Esophagus muscularis mucosa (tissue), 4 donors: ENCODE results near the gene MACROH2A1. TPM values are rescaled to one million over a fixed set of nuclear protein-coding genes. Genes with fewer than 3 reads are reported as not detected.

Experiments
- DNase-seq: peaks from one replicate; pipeline ENCODE4 v3.0.0-alpha.2; 2017; ENCODE audit errors: extremely low spot score
- H3K27ac ChIP-seq, 4 donors: fragments of 200-600 bp; sonication (generic); replicated peaks in 1 of 4; 1 replicate in 3 of 4; 2 replicates in 1 of 4; pipeline ENCODE4 v1.5.1; 2016 to 2019; ENCODE audit warnings: mild to moderate bottlenecking in 1 of 4
- H3K27me3 ChIP-seq, 4 donors: fragments of 200-600 bp; sonication (generic); one replicate each; pipeline versions ENCODE4 v1.5.1 to v1.6.0; 2016 to 2019
- H3K36me3 ChIP-seq, 4 donors: fragments of 200-600 bp; sonication (generic); one replicate each; pipeline ENCODE4 v1.5.1; 2016 to 2019
- H3K4me1 ChIP-seq, 4 donors: fragments of 200-600 bp; sonication (generic); one replicate each; pipeline ENCODE4 v1.5.1; 2016 to 2019
- H3K4me3 ChIP-seq, 4 donors: fragments of 200-600 bp; sonication (generic); 1 replicate in 2 of 4; 2 replicates in 2 of 4; pipeline ENCODE4 v1.5.1; 2016 to 2019; ENCODE audit warnings: mild to moderate bottlenecking in 4 of 4, moderate library complexity in 1 of 4
- H3K9me3 ChIP-seq, 4 donors: fragments of 200-600 bp; sonication (generic); 1 replicate in 3 of 4; 2 replicates in 1 of 4; pipeline ENCODE4 v1.5.1; 2016 to 2019
- CTCF ChIP-seq, 3 experiments: fragments of 200-600 bp in 2 of 3; fragments of 450-650 bp in 1 of 3; sonication (generic) in 2 of 3; IDR thresholded peaks; one replicate each; pipeline ENCODE4 v1.5.1; 2017 to 2019; ENCODE audit warnings: antibody characterized with exemption in 3 of 3, mild to moderate bottlenecking in 2 of 3, moderate library complexity in 1 of 3
- EP300 ChIP-seq: sonication (generic); formaldehyde crosslinking; IDR thresholded peaks from one replicate; pipeline ENCODE4 v1.6.1; 2017; ENCODE audit warnings: antibody characterized with exemption
- POLR2A ChIP-seq: fragments of 450-650 bp; IDR thresholded peaks from one replicate; pipeline ENCODE4 v1.6.1; 2017; ENCODE audit warnings: antibody characterized with exemption, moderate library complexity, mild to moderate bottlenecking, low read depth
- POLR2AphosphoS5 ChIP-seq, 2 donors: sonication (generic); formaldehyde crosslinking; IDR thresholded peaks; one replicate each; pipeline ENCODE4 v1.6.1; 2017; ENCODE audit warnings: antibody characterized with exemption in 2 of 2
- WGBS: methylation state at CpG from one replicate; pipeline ENCODE4 v1.1.5; 2018; 5-methylcytosine and 5-hydroxymethylcytosine counted together
- intact Hi-C: fragments of 100-400 bp; cut with DNase I; formaldehyde crosslinking; loops from one replicate; pipeline ENCODE4 v1.15.1; 2023
- total RNA-seq, 4 donors: library from RNA; depleted of rRNA; stranded (reverse); fragments of >200 nt; gene quantifications; one replicate each; pipeline versions ENCODE4 v1.1.0 to v1.2.1, GENCODE V29; 2016

The MACROH2A1 gene
- total RNA-seq, 4 donors from 2014 or later = 144 to 152 (median 149) TPM

GRCh38 chr5:135308245-135308644 lies 90.8 kb downstream of the MACROH2A1 start:
- no peak for DNase-seq
- WGBS = 83% methylated on average over 7 of the region's 7 CpGs
- H3K27me3 ChIP-seq = no peaks in the 10 kb centered on the region
- intact Hi-C loops = no loop called here
- no peak overlapping the region for H3K27ac ChIP-seq
- H3K9me3 ChIP-seq = no peaks in the 10 kb centered on the region
- peaks cover 0 to 18% (median 9%) of the 10 kb centered on the region in 4 donors for H3K4me1 ChIP-seq
- H3K4me3 ChIP-seq = no peak overlapping the region
- TF ChIP-seq POLR2A = no peak
- TF ChIP-seq EP300 = no peak
- no peak for TF ChIP-seq POLR2AphosphoS5 (IDR thresholded peaks at IDR 0.05)
- TF ChIP-seq CTCF (IDR thresholded peaks at IDR 0.05) = no peak
- no peaks in the 10 kb centered on the region for H3K36me3 ChIP-seq

- peaks cover 0 to 18% (median 9%) of the 10 kb centered on the region in 4 donors for H3K4me1 ChIP-seq
- TF ChIP-seq EP300 (no peak), POLR2AphosphoS5 (IDR thresholded peaks at IDR 0.05) (no peak), POLR2A (no peak), CTCF (IDR thresholded peaks at IDR 0.05) (no peak)
- no peak overlapping the region for H3K27ac ChIP-seq
- no peaks in the 10 kb centered on the region for H3K36me3 ChIP-seq
- WGBS = 91% methylated on average over 16 of the region's 23 CpGs
- peak; percentile 85 for DNase-seq
- no peaks in the 10 kb centered on the region for H3K27me3 ChIP-seq
- H3K9me3 ChIP-seq = no peaks in the 10 kb centered on the region
- intact Hi-C loops = no loop called here
- no peak overlapping the region for H3K4me3 ChIP-seq
These were observed 91.7 kb downstream of the MACROH2A1 start for GRCh38 chr5:135307143-135307903.

- 90% methylated on average over 9 of the region's 9 CpGs for WGBS
- DNase-seq = peak; percentile 87
- TF ChIP-seq POLR2A (no peak), CTCF (IDR thresholded peaks at IDR 0.05) (no peak), POLR2AphosphoS5 (IDR thresholded peaks at IDR 0.05) (no peak), EP300 (no peak)
- H3K4me1 ChIP-seq = peaks cover 0 to 18% (median 9%) of the 10 kb centered on the region in 4 donors
- H3K36me3 ChIP-seq = no peaks in the 10 kb centered on the region
- no peaks in the 10 kb centered on the region for H3K27me3 ChIP-seq
- H3K4me3 ChIP-seq = no peak overlapping the region
- no peaks in the 10 kb centered on the region for H3K9me3 ChIP-seq
- no peak overlapping the region for H3K27ac ChIP-seq
- intact Hi-C loops = no loop called here
These were observed 92.5 kb downstream of the MACROH2A1 start for GRCh38 chr5:135306557-135306956.

GRCh38 chr5:135304352-135305221 lies 94.4 kb downstream of the MACROH2A1 start:
- 87% methylated on average over 12 of the region's 12 CpGs for WGBS
- H3K4me1 ChIP-seq = peaks cover 0 to 7% (median 0%) of the 10 kb centered on the region in 4 donors
- peak; percentile 87 for DNase-seq
- no peak overlapping the region for H3K4me3 ChIP-seq
- intact Hi-C loops = no loop called here
- no peaks in the 10 kb centered on the region for H3K9me3 ChIP-seq
- H3K27me3 ChIP-seq = no peaks in the 10 kb centered on the region
- H3K27ac ChIP-seq = no peak overlapping the region
- H3K36me3 ChIP-seq = no peaks in the 10 kb centered on the region
- TF ChIP-seq CTCF (IDR thresholded peaks at IDR 0.05) (no peak), EP300 (no peak), POLR2A (no peak), POLR2AphosphoS5 (IDR thresholded peaks at IDR 0.05) (no peak)
